Inflammatory macrophage treated with lipopolysaccharide for 4 hours (primary cell): ENCODE measurements around the gene TNNT1.
"Not testable (repeated sequence)": the region's sequence is repeated elsewhere in the genome, so short reads cannot be mapped to it uniquely, and the experiment has no call there.

Experiments used
- DNase-seq: peaks from one replicate; pipeline ENCODE4 v3.0.0-alpha.2; 2020

The TNNT1 gene

GRCh38 chr19:55166530-55167268, 17.7 kb upstream of the TNNT1 start, which contains the start of gene DNAAF3:
Gene DNAAF3, minus strand, starts transcription at chr19:55166613. Its CDS starts 200 bp downstream, at chr19:55166413.
- DNase-seq = peak; percentile 92

GRCh38 chr19:55165952-55166529, 17.0 kb upstream of the TNNT1 start:
- DNase-seq = peak; percentile 46

DNA sequence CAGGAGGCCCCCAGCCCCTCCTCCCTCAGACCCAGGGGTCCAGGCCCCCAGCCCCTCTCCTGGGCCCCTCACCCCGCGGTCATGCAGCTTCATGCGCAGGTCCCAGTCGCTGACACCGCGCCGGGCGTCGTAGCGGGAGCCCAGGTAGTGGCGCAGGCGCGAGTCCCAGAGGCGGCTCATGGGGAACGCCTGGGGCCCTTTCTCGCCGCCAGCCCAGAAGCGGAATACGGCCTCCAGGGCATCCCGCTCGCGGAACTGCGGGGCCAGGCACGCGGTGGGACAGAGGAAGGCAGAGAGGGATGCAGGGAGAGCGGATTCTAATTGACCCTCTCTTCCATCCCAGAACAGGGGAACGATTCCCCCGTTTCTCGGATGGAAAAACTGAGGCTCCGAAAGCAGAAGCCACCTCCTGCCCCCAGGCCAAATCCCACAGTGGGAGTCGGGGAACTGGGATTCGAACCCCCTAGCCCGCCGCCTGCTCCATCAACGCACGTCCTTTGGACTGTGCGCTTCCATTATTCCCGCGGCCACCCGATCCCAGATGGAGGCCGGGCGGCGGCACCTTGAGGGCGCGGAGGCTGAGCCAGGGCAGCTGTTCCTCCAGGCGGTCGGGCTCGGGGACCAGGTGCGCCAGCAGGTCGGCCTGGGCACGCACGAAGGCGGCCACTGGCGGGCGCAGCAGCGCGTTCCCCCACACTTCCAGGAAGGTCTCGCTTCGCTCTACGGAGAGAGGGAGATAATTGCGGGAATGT, 12.7 kb upstream of the TNNT1 start:
- DNase-seq = no peak

DNA sequence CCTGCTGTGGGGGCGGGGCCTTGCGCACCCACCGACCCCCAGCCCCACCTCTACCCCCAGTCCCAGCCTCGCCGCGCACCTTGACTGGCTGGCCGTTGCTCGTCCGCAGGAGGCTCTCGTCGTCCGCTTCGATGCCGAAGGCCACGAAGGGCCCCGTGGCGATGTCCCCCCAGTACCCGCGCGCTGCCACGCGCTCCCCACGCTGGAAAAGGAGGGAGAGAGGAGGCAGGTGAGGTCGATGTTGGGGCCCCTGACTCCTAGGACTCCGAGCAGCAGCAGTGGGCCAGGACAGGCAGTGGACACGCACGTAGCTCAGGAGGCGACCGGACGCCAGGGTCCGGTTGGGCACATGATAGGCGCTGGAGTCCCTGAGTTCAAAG, 12.0 kb upstream of the TNNT1 start:
- no peak for DNase-seq

GRCh38 chr19:55160128-55160985, 11.4 kb upstream of the TNNT1 start:
- DNase-seq = peak; percentile 90

DNA sequence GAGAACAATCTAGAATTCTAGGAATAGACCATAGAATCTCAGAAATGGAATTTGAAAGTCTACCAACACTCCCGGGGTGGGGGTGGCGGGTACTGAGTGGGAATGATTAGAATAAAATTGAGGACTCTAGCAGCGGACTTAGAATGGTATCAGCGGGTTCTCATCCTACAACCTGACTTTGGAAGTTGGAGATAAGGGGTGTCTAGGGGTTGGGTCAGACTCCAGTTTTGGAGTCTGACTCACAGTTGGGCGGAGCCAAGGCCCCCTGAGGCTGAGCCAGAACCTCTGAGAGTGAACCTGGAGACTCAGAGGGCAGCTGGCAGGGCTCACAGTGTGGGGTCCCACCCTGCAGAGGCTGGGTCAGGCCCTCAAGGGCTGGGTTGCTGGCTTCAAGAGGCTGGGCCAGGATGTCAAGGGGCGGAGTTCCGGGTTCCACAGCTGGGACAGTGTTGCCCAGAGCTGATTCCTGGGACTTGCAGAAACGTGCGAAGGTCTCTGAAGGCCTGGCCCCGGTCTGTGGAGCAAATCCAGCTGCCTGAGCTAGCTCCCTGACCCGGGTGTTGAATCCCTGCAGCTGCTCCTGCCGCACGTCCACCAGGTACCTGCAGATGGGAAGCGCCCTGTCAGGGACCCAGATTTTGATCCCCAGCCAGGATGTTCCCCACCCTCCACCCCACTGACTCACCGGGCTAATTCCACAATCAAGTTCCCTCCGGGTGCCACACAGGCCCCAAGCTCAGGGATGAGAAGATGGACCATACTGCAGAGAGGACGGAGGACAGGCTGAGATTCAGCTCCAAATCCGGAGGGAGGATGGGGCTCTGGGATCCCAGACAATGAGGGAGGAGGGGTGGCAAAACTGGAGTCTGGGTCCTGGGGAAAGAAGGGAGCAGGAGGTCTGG, 10.1 kb upstream of the TNNT1 start:
- no peak for DNase-seq

GRCh38 chr19:55158423-55158822, 9.4 kb upstream of the TNNT1 start:
- no peak for DNase-seq

DNA sequence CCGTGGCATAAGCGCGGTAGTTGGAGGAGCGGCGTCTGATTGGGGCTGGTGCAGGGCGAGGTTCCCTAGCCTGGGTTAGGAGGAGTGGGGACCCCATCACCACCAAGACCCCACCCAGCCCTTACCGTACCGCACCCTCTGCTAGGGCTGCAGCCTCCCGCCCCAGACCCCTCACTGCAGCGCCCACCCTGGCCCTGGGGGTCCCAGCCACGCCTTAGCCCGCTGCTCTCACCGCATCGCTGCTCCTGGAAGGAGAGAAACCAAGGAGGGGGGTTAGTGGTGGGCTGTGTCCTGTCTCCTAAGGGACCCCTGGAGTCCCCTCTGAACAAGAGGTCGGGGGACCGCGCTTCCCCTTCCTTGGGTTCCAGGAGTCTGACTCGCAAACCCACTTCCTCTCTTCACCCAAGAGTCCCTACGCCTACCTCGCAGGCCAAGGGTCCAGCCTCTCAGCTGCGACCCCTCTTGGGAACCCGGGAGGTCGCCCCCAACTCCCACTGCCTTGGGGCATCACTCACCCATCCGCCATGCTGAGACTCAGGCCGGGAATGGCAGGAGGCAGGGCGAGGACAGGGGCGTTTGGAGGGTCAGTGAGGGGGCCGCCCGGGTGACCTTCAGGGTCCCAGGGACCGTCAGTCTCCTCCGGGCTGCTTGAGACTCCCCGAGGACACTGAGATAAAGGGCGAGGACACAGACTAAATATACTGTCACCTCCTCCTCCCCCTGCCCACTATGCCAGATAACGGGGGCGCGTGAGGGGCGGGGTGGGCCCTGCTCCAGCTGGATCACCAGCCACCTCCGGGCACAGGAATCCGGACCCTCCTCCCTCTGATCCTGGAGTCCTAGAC, 8.3 kb upstream of the TNNT1 start, which contains the start of gene TNNI3:
Gene TNNI3, minus strand, starts transcription at position 669 of the 845 bp plus-strand sequence. Its CDS starts 143 bp downstream, at position 526.
- no peak for DNase-seq

- peak; percentile 39 for DNase-seq
Observed at GRCh38 chr19:55156202-55157063, 7.4 kb upstream of the TNNT1 start.

GRCh38 chr19:55155784-55156183, 6.8 kb upstream of the TNNT1 start:
- DNase-seq = not testable (repeated sequence)

DNA sequence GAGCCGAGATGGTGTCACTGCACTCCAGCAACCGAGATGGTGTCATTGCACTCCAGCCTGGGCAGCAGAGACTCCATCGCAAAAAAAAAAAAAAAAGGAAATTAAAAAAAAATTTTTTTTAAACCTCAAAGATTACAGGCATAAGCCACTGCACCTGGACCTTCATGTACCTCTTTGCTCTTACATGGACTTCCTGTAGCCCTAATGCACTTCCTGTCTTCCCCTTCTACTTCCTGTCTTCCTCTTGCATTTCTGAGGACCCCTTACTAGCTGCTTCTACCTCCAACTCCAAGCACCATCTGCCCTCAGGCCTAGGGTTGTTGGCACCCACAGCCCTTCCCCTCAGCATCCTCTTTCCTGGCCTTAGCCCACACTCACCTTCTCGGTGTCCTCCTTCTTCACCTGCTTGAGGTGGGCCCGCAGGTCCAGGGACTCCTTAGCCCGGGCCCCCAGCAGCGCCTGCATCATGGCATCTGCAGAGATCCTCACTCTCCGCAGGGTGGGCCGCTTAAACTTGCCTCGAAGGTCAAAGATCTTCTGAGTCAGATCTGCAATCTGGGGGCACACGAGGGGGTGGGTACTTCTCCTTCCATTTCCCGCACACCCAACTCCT, 4.8 kb upstream of the TNNT1 start:
- no peak for DNase-seq

- no peak for DNase-seq
Observed at GRCh38 chr19:55152017-55152416, 3.0 kb upstream of the TNNT1 start.

GRCh38 chr19:55147545-55148251, 1.3 kb downstream of the TNNT1 start:
- DNase-seq = no peak

DNA sequence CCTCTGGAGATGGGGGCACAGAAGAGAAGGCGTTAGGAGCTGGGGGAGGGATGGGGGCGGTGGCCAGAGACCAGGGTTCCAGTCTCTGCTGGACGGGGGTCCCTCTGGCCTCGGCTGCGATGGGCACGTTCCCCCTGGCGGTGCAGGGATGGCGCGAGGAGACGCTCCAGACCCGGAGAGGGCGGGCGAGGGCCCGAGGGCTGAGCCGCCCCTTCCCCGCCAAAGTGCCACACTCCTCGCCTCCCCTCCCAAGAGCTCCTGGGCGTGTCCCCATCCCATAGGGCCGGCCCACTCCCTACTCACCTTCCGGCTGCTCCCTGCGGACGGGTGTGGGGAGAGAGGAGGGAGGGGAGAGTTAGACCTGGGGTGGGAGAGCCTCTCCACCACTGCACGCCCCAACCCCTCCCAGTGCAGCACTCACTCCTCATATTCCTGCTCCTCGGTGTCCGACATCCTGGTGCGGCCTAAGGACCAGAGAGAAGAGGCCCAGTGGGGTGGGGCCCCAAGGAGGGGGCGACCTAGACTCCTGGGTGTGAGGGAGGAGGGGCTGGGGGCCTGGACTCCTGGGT, 2.2 kb downstream of the TNNT1 start:
- DNase-seq = no peak

DNA sequence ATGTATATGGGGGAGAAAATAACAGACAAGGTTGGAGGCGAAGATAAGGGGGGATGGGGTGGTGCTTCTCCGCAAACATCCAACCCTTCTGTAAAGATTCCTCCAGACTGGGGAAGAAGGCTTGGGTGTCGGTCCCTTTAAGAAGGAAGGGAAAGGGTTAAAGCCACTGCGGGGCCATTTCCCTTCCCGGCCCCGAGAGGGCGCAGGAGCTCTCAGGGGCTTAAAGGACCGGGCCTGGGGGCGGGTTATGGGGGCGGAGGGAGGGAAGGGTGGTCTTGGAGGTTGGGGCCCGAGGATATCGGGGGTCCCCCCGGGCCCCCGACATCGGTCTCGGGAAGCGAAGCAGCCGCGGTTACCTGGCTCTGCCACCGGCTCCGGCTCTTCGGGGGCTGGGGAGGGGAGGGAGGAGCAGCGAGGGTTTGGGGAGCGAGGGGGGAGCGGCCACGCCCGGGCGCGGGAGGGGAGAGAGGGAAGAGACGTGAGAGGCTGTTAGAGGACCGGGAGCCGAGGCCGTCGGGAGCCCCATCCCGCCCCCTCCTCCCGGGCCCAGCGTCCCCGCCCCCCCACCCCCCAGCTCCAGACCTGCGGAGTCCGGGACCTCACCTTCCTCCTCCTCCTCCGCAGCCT, 2.8 kb downstream of the TNNT1 start:
- peak; percentile 25 for DNase-seq

GRCh38 chr19:55145232-55145631, 3.8 kb downstream of the TNNT1 start:
- peak; percentile 60 for DNase-seq

GRCh38 chr19:55141696-55142095, 7.3 kb downstream of the TNNT1 start:
- DNase-seq = no peak

- no peak for DNase-seq
Observed at GRCh38 chr19:55137915-55138314, 11.1 kb downstream of the TNNT1 start.
